K562 (cell line): ENCODE data around the gene HPCAL1.

ENCODE experiments used
- AFF4 ChIP-seq: sonication (generic); formaldehyde crosslinking; IDR thresholded peaks from 2 replicates; pipeline ENCODE4 v1.8.0; 2023; ENCODE audit warnings: mild to moderate bottlenecking, missing genetic modification reagents
- ATF6 ChIP-seq: sonication (generic); formaldehyde crosslinking; IDR thresholded peaks from 2 replicates; pipeline ENCODE4 v1.4.0; 2020; ENCODE audit warnings: mild to moderate bottlenecking, missing genetic modification reagents
- BMI1 ChIP-seq: fragments of 150-350 bp; IDR thresholded peaks from 2 replicates; pipeline ENCODE4 v1.6.1; 2014; ENCODE audit warnings: low read length
- CBX5 ChIP-seq: IDR thresholded peaks from 2 replicates; pipeline ENCODE4 v1.6.1; 2014; ENCODE audit warnings: low read depth, borderline replicate concordance
- CTCF ChIP-seq, 3 experiments: IDR thresholded peaks in 2 of 3; conservative IDR thresholded peaks in 1 of 3; 2 replicates each; pipeline ENCODE4 v1.5.1; 2011 to 2012; ENCODE audit warnings: low read length in 3 of 3, mild to moderate bottlenecking in 3 of 3, control low read depth in 2 of 3, improper control_type of control experiment in 1 of 3, inconsistent platforms in 1 of 3, low read depth in 1 of 3, mixed read lengths in 1 of 3, moderate library complexity in 1 of 3; ENCODE audit not compliant: insufficient read depth in 2 of 3
- ELF4 ChIP-seq: fragments of 450-650 bp; formaldehyde crosslinking; IDR thresholded peaks from 2 replicates; pipeline ENCODE4 v1.4.0; 2022; ENCODE audit warnings: missing genetic modification characterization
- GTF2F1 ChIP-seq: IDR thresholded peaks from 2 replicates; pipeline ENCODE4 v1.6.1; 2011; ENCODE audit warnings: low read depth, low read length, improper control_type of control experiment
- MXD1 ChIP-seq: fragments of 250-450 bp; sonication (Bioruptor Pico); IDR thresholded peaks from 2 replicates; pipeline ENCODE4 v1.8.0; 2021; ENCODE audit warnings: borderline replicate concordance, mild to moderate bottlenecking, moderate library complexity; ENCODE audit not compliant: poor library complexity, severe bottlenecking
- NFYB ChIP-seq: IDR thresholded peaks from 2 replicates; pipeline ENCODE4 v1.6.1; 2011; ENCODE audit warnings: mild to moderate bottlenecking, moderate library complexity; ENCODE audit not compliant: insufficient read length; ENCODE audit errors: extremely low read depth
- NR3C1 ChIP-seq: sonication (generic); formaldehyde crosslinking; IDR thresholded peaks from 2 replicates; pipeline ENCODE4 v1.8.1; 2022; ENCODE audit warnings: missing genetic modification reagents
- POLR2AphosphoS2 ChIP-seq: IDR thresholded peaks from 2 replicates; pipeline ENCODE4 v1.6.1; 2012; ENCODE audit warnings: low read length, improper control_type of control experiment
- RAD51 ChIP-seq: fragments of 450-650 bp; IDR thresholded peaks from 2 replicates; pipeline ENCODE4 v1.7.1; 2016; ENCODE audit warnings: low read depth, mild to moderate bottlenecking, borderline replicate concordance
- ZFP1 ChIP-seq: fragments of 450-650 bp; formaldehyde crosslinking; IDR thresholded peaks from 2 replicates; pipeline ENCODE4 v1.4.0; 2020; ENCODE audit warnings: mild to moderate bottlenecking, mixed read lengths

GRCh38 chr2:10415640-10416039 lies 112.9 kb downstream of the HPCAL1 start:
- no peak for TF ChIP-seq ELF4
- TF ChIP-seq ZFP1 (CRISPR knock-in tag) = no peak
- no peak for TF ChIP-seq GTF2F1
- no peak for TF ChIP-seq CTCF (IDR thresholded peaks at IDR 0.05 in 2 of 3, conservative IDR thresholded peaks at IDR 0.05 in 1 of 3; ENCODE audit: insufficient read depth in 2 of 3, low read depth in 1 of 3, low read length in 3 of 3)
- TF ChIP-seq MXD1 (CRISPR knock-in tag) = no peak
- TF ChIP-seq BMI1 = no peak
- TF ChIP-seq RAD51 = no peak
- TF ChIP-seq NR3C1 (CRISPR knock-in tag) = no peak
- no peak for TF ChIP-seq ATF6
- TF ChIP-seq AFF4 (CRISPR knock-in tag) = no peak
- no peak for TF ChIP-seq CBX5
- TF ChIP-seq NFYB = no peak
- TF ChIP-seq POLR2AphosphoS2 = no peak
